GM21717 (cell line): ENCODE results near the gene ALDH5A1.
A peak's percentile ranks its signal among the peaks of the same experiment; 100 is the strongest.

ENCODE experiments used
- ATAC-seq: cut with Tn5 transposase; IDR thresholded peaks from one replicate; pipeline ENCODE4 v1.9.1; 2021; ENCODE audit warnings: mild to moderate bottlenecking, moderate library complexity; ENCODE audit not compliant: unreplicated experiment

Gene ALDH5A1

GRCh38 chr6:24522228-24523176, 27.7 kb downstream of the ALDH5A1 start:
- ATAC-seq = peak; percentile 49

GRCh38 chr6:24524329-24524728, 29.6 kb downstream of the ALDH5A1 start:
- ATAC-seq = no peak

- ATAC-seq = no peak
These were observed 30.0 kb downstream of the ALDH5A1 start for GRCh38 chr6:24524805-24525204.

GRCh38 chr6:24529985-24530384, 35.2 kb downstream of the ALDH5A1 start:
- ATAC-seq = no peak

- no peak for ATAC-seq
These were observed 39.6 kb downstream of the ALDH5A1 start for GRCh38 chr6:24534329-24534728.

GRCh38 chr6:24535210-24535609, 40.4 kb downstream of the ALDH5A1 start:
- no peak for ATAC-seq

- no peak for ATAC-seq
These were observed 41.7 kb downstream of the ALDH5A1 start for GRCh38 chr6:24536466-24536865.

GRCh38 chr6:24537082-24537699, 42.4 kb downstream of the ALDH5A1 start:
- no peak for ATAC-seq

- ATAC-seq = no peak
These were observed 43.1 kb downstream of the ALDH5A1 start for GRCh38 chr6:24537771-24538385.

GRCh38 chr6:24539416-24539815, 44.6 kb downstream of the ALDH5A1 start:
- ATAC-seq = no peak

- no peak for ATAC-seq
These were observed 45.4 kb downstream of the ALDH5A1 start for GRCh38 chr6:24540197-24540596.

- ATAC-seq = no peak
These were observed 48.9 kb downstream of the ALDH5A1 start for GRCh38 chr6:24543683-24544082.

- ATAC-seq = no peak
These were observed 50.4 kb downstream of the ALDH5A1 start for GRCh38 chr6:24545183-24545582.

- ATAC-seq = no peak
These were observed 50.9 kb downstream of the ALDH5A1 start for GRCh38 chr6:24545691-24546090.

GRCh38 chr6:24546439-24546838, 51.7 kb downstream of the ALDH5A1 start:
- no peak for ATAC-seq

GRCh38 chr6:24547243-24547642, 52.5 kb downstream of the ALDH5A1 start:
- no peak for ATAC-seq

GRCh38 chr6:24549158-24549557, 54.4 kb downstream of the ALDH5A1 start:
- ATAC-seq = no peak

GRCh38 chr6:24549674-24550353, 55.0 kb downstream of the ALDH5A1 start:
- no peak for ATAC-seq

- ATAC-seq = no peak
These were observed 56.4 kb downstream of the ALDH5A1 start for GRCh38 chr6:24551139-24551538.

- ATAC-seq = no peak
These were observed 59.7 kb downstream of the ALDH5A1 start for GRCh38 chr6:24554474-24554873.

- ATAC-seq = no peak
These were observed 63.7 kb downstream of the ALDH5A1 start for GRCh38 chr6:24558516-24558915.
